Keratinocyte (primary cell): ENCODE results near the gene PLXNB2. TPM values are rescaled to one million over a fixed set of nuclear protein-coding genes. Genes with fewer than 3 reads are reported as not detected.

Experiments
- DNase-seq: peaks from one replicate; pipeline ENCODE4 v3.0.0-alpha.2; 2011; ENCODE audit warnings: low read depth, missing footprints, low spot score
- FAIRE-seq: peaks from 2 replicates; lab custom pipeline; 2011; peaks lifted over from hg19 to GRCh38; lab: Jason Lieb, UNC
- H2AFZ ChIP-seq: 2 replicates; pipeline ENCODE4 v1.6.0; 2012; ENCODE audit warnings: low read length, control low read depth, inconsistent platforms; ENCODE audit not compliant: control insufficient read depth
- H3K27ac ChIP-seq: 2 replicates; pipeline ENCODE4 v1.5.1; 2011; ENCODE audit warnings: low read length; ENCODE audit not compliant: control insufficient read depth, insufficient read depth
- H3K27me3 ChIP-seq: 3 replicates; pipeline ENCODE4 v1.6.0; 2011; ENCODE audit warnings: low read length; ENCODE audit not compliant: control insufficient read depth, insufficient read depth; ENCODE audit errors: extremely low read depth
- H3K36me3 ChIP-seq, 2 experiments: 2 replicates in 1 of 2; 3 replicates in 1 of 2; pipeline ENCODE4 v1.5.1; 2011; ENCODE audit warnings: low read length in 2 of 2, mild to moderate bottlenecking in 1 of 2; ENCODE audit not compliant: control insufficient read depth in 2 of 2, insufficient read depth in 2 of 2; ENCODE audit errors: extremely low read depth in 1 of 2
- H3K4me1 ChIP-seq: 3 replicates; pipeline ENCODE4 v1.5.1; 2011; ENCODE audit warnings: low read length; ENCODE audit not compliant: control insufficient read depth, insufficient read depth; ENCODE audit errors: extremely low read depth
- H3K4me2 ChIP-seq: 3 replicates; pipeline ENCODE4 v1.6.0; 2011; ENCODE audit warnings: low read depth, low read length; ENCODE audit not compliant: control insufficient read depth, insufficient read depth; ENCODE audit errors: extremely low read depth
- H3K4me3 ChIP-seq, 3 experiments: fragments of 200-600 bp in 1 of 3; sonication (generic) in 1 of 3; 2 replicates in 2 of 3; 3 replicates in 1 of 3; pipeline ENCODE4 v1.5.1; 2011 to 2016; ENCODE audit warnings: low read length in 3 of 3, mild to moderate bottlenecking in 3 of 3, control low read depth in 2 of 3, inconsistent platforms in 1 of 3, low read depth in 1 of 3, mixed read lengths in 1 of 3, mixed run types in 1 of 3, moderate library complexity in 1 of 3; ENCODE audit not compliant: control insufficient read depth in 2 of 3, insufficient read depth in 2 of 3; ENCODE audit errors: extremely low read depth in 1 of 3
- H3K79me2 ChIP-seq: 2 replicates; pipeline ENCODE4 v1.6.0; 2012; ENCODE audit warnings: low read length; ENCODE audit not compliant: control insufficient read depth, insufficient read depth
- H3K9ac ChIP-seq: 3 replicates; pipeline ENCODE4 v1.6.0; 2011; ENCODE audit warnings: low read length; ENCODE audit not compliant: control insufficient read depth, insufficient read depth; ENCODE audit errors: extremely low read depth
- H3K9me1 ChIP-seq: 3 replicates; pipeline ENCODE4 v1.6.0; 2011; ENCODE audit warnings: low read length; ENCODE audit not compliant: control insufficient read depth, insufficient read depth; ENCODE audit errors: extremely low read depth
- H3K9me3 ChIP-seq: 2 replicates; pipeline ENCODE4 v1.5.1; 2012; ENCODE audit warnings: low read depth, low read length; ENCODE audit not compliant: control insufficient read depth
- H4K20me1 ChIP-seq: 3 replicates; pipeline ENCODE4 v1.6.0; 2011; ENCODE audit warnings: low read length; ENCODE audit not compliant: control insufficient read depth, insufficient read depth; ENCODE audit errors: extremely low read depth
- CTCF ChIP-seq, 3 experiments: IDR thresholded peaks in 1 of 3; conservative IDR thresholded peaks in 1 of 3; optimal IDR thresholded peaks in 1 of 3; 2 replicates in 2 of 3; 3 replicates in 1 of 3; pipeline versions ENCODE3 to v1.5.1; 2011; ENCODE audit warnings: low read length in 3 of 3, mild to moderate bottlenecking in 3 of 3, moderate library complexity in 2 of 3, control low read depth in 1 of 3, inconsistent platforms in 1 of 3; ENCODE audit not compliant: insufficient read depth in 2 of 3; ENCODE audit errors: extremely low read depth in 1 of 3
- EZH2 ChIP-seq: IDR thresholded peaks from one replicate; pipeline ENCODE4 v1.6.1; 2012; ENCODE audit warnings: inconsistent platforms, mild to moderate bottlenecking, low read length, moderate library complexity
- dilution Hi-C: fragments of 300-500 bp; cut with MboI; formaldehyde crosslinking; loops from one replicate; pipeline ENCODE4 v1.7.0; 2020; ENCODE audit warnings: low sequenced_read_pairs; ENCODE audit not compliant: extremely low pct_ligation_motif_present
- polyA plus RNA-seq, 5 experiments: library from polyadenylated mRNA; depleted of rRNA in 3 of 5; stranded (reverse) in 3 of 5; stranded (forward) in 1 of 5; unstranded in 1 of 5; fragments of >200 nt; gene quantifications; 1 replicate in 1 of 5; 2 replicates in 3 of 5; 3 replicates in 1 of 5; pipeline versions ENCODE4 v1.2.1 to v1.2.3, GENCODE V29; 2011 to 2012; ENCODE audit warnings: missing spikeins in 2 of 5, low read depth in 1 of 5, low replicate concordance in 1 of 5

PLXNB2 gene
- polyA plus RNA-seq, 1 donor (not counting 4 experiments of a cell fraction or from before 2014, with no cell fraction given) = 44.3 TPM

- no peak overlapping the region for H3K27ac ChIP-seq
- no peak for FAIRE-seq
Measured at GRCh38 chr22:50267591-50268390, 39.7 kb downstream of the PLXNB2 start.

GRCh38 chr22:50266994-50267393 lies 40.5 kb downstream of the PLXNB2 start:
- Histone ChIP-seq H3K27me3 (peaks cover 5% of the 10 kb centered on the region), H3K36me3 (no peaks in the 10 kb centered on the region), H2AFZ (no peak overlapping the region), H3K9me3 (no peaks in the 10 kb centered on the region), H4K20me1 (peaks cover 3% of the 10 kb centered on the region), H3K9me1 (no peaks in the 10 kb centered on the region), H3K4me1 (peaks cover 31% of the 10 kb centered on the region), H3K4me3 (no peak overlapping the region), H3K4me2 (no peak overlapping the region), H3K79me2 (no peaks in the 10 kb centered on the region), H3K9ac (no peak overlapping the region), H3K27ac (no peak overlapping the region)
- no peak for FAIRE-seq
- TF ChIP-seq EZH2 (no peak), CTCF (optimal IDR thresholded peaks at IDR 0.05 in 1 of 3, IDR thresholded peaks at IDR 0.05 in 1 of 3, conservative IDR thresholded peaks at IDR 0.05 in 1 of 3; ENCODE audit: extremely low read depth in 1 of 3, insufficient read depth in 2 of 3, low read length in 3 of 3) (no peak)
- no peak for DNase-seq
- dilution Hi-C loops = no loop called here

More at GRCh38 chr22:50267591-50268390, 39.7 kb downstream of the PLXNB2 start:
- peak overlapping the region; percentile 48 for H3K4me2 ChIP-seq
- TF ChIP-seq EZH2 (no peak), CTCF (optimal IDR thresholded peaks at IDR 0.05 in 1 of 3, IDR thresholded peaks at IDR 0.05 in 1 of 3, conservative IDR thresholded peaks at IDR 0.05 in 1 of 3; ENCODE audit: extremely low read depth in 1 of 3, insufficient read depth in 2 of 3, low read length in 3 of 3) (peak in 2 of 3 experiments; percentile 34 to 52)
- H3K4me1 ChIP-seq = peaks cover 23% of the 10 kb centered on the region
- no peaks in the 10 kb centered on the region for H3K79me2 ChIP-seq
- no peak overlapping the region for H2AFZ ChIP-seq
- H4K20me1 ChIP-seq = peaks cover 3% of the 10 kb centered on the region
- no peak overlapping the region for H3K9ac ChIP-seq
- H3K9me1 ChIP-seq = no peaks in the 10 kb centered on the region
- dilution Hi-C loops = no loop called here
- no peaks in the 10 kb centered on the region for H3K9me3 ChIP-seq
- peaks cover 0 to 1% of the 10 kb centered on the region in 2 experiments for H3K36me3 ChIP-seq
- H3K27me3 ChIP-seq = peaks cover 5% of the 10 kb centered on the region
- DNase-seq = no peak
- H3K4me3 ChIP-seq = peak overlapping the region in 2 of 3 experiments; percentile 10 to 13
